Spleen (tissue), 7 donors: Measurements from ENCODE around the gene KCNMB2.

ENCODE experiments used
- CTCF ChIP-seq, 11 experiments: fragments of 200-600 bp in 7 of 11; fragments of 450-650 bp in 4 of 11; sonication (generic) in 4 of 11; IDR thresholded peaks in 8 of 11; conservative IDR thresholded peaks in 3 of 11; 1 replicate in 7 of 11; 2 replicates in 4 of 11; pipeline versions ENCODE4 v1.4.0 to v1.8.0; 2016 to 2021; ENCODE audit warnings: antibody characterized with exemption in 11 of 11, inconsistent platforms in 4 of 11, mild to moderate bottlenecking in 1 of 11
- POLR2A ChIP-seq, 3 donors: fragments of 450-650 bp; IDR thresholded peaks; one replicate each; pipeline ENCODE4 v1.5.1; 2017; ENCODE audit warnings: antibody characterized with exemption in 3 of 3, mild to moderate bottlenecking in 1 of 3
- POLR2AphosphoS5 ChIP-seq, 3 donors: sonication (generic); formaldehyde crosslinking; IDR thresholded peaks; one replicate each; pipeline ENCODE4 v1.5.1; 2017; ENCODE audit warnings: antibody characterized with exemption in 3 of 3
- donor health status: DM: no; HTN: no; CAD: no; lungs with moderate emphysema.
- donor health status: DM: no; HTN: no; CAD: no.
- donor health status: DM: no; HTN: no; CAD: no.

- TF ChIP-seq POLR2A (IDR thresholded peaks at IDR 0.05) (no peak), CTCF (IDR thresholded peaks at IDR 0.05 in 8 of 11, conservative IDR thresholded peaks at IDR 0.05 in 3 of 11) (no peak), POLR2AphosphoS5 (IDR thresholded peaks at IDR 0.05) (no peak)
Measured at GRCh38 chr3:178714925-178715832, 178.9 kb downstream of the KCNMB2 start.
